ENCODE measurements around the gene CMTM4.

DNA sequence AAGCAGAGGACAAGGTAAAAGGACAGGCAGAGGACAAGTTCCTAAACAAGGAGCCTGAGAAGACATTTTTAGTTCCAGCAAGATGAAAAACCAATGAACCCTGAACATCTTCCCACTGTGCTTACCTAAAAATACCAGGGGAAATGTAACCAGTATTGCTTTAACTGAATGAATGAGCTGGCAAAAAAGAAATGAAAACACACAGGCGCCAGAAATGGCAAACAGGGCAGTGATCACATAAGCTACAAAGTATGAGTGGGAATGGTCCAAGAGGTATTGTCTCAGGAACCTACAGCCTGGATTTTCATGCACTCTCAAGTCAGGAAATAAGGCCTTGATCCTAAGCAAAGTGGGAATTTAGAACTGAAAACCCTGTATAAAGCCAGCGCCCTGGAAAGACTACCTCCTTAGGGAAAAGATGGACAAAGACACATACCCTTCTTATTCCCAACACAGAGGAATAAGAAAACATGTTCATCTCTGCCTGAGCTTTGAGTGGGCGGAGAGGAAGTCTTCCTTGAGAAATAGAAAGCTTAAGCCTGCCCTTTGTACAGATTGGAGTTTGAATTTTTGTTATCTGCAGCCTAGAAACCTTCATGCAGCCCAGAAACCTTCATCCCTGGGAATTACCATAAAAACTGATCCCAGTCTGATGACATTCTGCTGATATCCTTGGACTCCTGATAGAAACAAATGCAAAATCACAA is 115.1 kb downstream of the CMTM4 start:
- TF ChIP-seq CBX3 (IDR thresholded peaks at IDR 0.05; ENCODE audit: low read depth) (no peak), POLR2A (IDR thresholded peaks at IDR 0.05; ENCODE audit: borderline replicate concordance, extremely low read depth, insufficient read depth, insufficient read length) (no peak), JUND (IDR thresholded peaks at IDR 0.05) (no peak), POLR2AphosphoS5 (IDR thresholded peaks at IDR 0.05; ENCODE audit: low read depth, low read length) (no peak), FOSL1 (IDR thresholded peaks at IDR 0.05; ENCODE audit: low read depth) (no peak), EGR1 (IDR thresholded peaks at IDR 0.05; ENCODE audit: low read depth) (peak; percentile 57; the same call in 1 of the 2 replicates), SP1 (IDR thresholded peaks at IDR 0.05; ENCODE audit: low read depth) (no peak), ZNF274 (IDR thresholded peaks at IDR 0.05; ENCODE audit: low read depth, low read length) (no peak), EZH2phosphoT487 (IDR thresholded peaks at IDR 0.05; ENCODE audit: borderline replicate concordance) (no peak), RAD21 (IDR thresholded peaks at IDR 0.05; ENCODE audit: low read depth) (no peak)
- TF ChIP-seq, protein P1, sequence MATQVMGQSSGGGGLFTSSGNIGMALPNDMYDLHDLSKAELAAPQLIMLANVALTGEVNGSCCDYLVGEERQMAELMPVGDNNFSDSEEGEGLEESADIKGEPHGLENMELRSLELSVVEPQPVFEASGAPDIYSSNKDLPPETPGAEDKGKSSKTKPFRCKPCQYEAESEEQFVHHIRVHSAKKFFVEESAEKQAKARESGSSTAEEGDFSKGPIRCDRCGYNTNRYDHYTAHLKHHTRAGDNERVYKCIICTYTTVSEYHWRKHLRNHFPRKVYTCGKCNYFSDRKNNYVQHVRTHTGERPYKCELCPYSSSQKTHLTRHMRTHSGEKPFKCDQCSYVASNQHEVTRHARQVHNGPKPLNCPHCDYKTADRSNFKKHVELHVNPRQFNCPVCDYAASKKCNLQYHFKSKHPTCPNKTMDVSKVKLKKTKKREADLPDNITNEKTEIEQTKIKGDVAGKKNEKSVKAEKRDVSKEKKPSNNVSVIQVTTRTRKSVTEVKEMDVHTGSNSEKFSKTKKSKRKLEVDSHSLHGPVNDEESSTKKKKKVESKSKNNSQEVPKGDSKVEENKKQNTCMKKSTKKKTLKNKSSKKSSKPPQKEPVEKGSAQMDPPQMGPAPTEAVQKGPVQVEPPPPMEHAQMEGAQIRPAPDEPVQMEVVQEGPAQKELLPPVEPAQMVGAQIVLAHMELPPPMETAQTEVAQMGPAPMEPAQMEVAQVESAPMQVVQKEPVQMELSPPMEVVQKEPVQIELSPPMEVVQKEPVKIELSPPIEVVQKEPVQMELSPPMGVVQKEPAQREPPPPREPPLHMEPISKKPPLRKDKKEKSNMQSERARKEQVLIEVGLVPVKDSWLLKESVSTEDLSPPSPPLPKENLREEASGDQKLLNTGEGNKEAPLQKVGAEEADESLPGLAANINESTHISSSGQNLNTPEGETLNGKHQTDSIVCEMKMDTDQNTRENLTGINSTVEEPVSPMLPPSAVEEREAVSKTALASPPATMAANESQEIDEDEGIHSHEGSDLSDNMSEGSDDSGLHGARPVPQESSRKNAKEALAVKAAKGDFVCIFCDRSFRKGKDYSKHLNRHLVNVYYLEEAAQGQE (IDR thresholded peaks at IDR 0.05; ENCODE audit: low read depth) = no peak
- TF ChIP-seq, protein P2, sequence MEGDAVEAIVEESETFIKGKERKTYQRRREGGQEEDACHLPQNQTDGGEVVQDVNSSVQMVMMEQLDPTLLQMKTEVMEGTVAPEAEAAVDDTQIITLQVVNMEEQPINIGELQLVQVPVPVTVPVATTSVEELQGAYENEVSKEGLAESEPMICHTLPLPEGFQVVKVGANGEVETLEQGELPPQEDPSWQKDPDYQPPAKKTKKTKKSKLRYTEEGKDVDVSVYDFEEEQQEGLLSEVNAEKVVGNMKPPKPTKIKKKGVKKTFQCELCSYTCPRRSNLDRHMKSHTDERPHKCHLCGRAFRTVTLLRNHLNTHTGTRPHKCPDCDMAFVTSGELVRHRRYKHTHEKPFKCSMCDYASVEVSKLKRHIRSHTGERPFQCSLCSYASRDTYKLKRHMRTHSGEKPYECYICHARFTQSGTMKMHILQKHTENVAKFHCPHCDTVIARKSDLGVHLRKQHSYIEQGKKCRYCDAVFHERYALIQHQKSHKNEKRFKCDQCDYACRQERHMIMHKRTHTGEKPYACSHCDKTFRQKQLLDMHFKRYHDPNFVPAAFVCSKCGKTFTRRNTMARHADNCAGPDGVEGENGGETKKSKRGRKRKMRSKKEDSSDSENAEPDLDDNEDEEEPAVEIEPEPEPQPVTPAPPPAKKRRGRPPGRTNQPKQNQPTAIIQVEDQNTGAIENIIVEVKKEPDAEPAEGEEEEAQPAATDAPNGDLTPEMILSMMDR (IDR thresholded peaks at IDR 0.05 in 2 of 3, conservative IDR thresholded peaks at IDR 0.05 in 1 of 3; ENCODE audit: borderline replicate concordance in 1 of 3, insufficient read depth in 1 of 3, low read depth in 2 of 3, low read length in 2 of 3) = no peak
- TF ChIP-seq, protein P3, sequence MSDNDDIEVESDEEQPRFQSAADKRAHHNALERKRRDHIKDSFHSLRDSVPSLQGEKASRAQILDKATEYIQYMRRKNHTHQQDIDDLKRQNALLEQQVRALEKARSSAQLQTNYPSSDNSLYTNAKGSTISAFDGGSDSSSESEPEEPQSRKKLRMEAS (IDR thresholded peaks at IDR 0.05) = no peak

Data from HCT116 (cell line).